Neural cell (in vitro differentiated cells): ENCODE results near the gene SEC61B.

Experiments
- EP300 ChIP-seq: fragments of 450-650 bp; conservative IDR thresholded peaks from 2 replicates; pipeline ENCODE4 v1.6.1; 2014; ENCODE audit warnings: antibody characterized with exemption, mild to moderate bottlenecking, moderate library complexity; ENCODE audit not compliant: poor library complexity, severe bottlenecking
- TF ChIP-seq, protein P1 (sequence below): fragments of 450-650 bp; IDR thresholded peaks from 2 replicates; pipeline ENCODE4 v1.5.1; 2014; ENCODE audit warnings: antibody characterized with exemption, mild to moderate bottlenecking, moderate library complexity; ENCODE audit not compliant: poor library complexity, severe bottlenecking

DNA sequence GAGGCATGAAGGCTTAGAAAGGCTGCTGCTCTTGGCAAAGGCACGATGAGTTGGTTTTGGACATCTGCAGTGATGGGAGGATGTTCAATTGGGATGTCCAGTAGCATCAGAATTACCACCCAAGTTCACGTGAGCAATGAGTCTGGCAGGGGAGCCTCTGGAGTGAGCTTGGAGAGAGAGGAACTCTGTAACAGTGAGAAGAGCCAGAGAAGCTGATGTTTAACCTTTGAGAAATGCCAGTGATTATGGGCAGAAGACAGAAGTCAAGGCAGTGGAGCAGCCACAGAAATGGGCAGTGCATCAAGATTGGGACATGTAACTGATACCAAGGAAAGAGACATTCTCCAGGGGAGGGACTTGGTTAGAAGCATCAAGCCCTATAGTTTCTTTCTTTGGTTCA lies 39.8 kb downstream of the SEC61B start:
- TF ChIP-seq, protein P1, sequence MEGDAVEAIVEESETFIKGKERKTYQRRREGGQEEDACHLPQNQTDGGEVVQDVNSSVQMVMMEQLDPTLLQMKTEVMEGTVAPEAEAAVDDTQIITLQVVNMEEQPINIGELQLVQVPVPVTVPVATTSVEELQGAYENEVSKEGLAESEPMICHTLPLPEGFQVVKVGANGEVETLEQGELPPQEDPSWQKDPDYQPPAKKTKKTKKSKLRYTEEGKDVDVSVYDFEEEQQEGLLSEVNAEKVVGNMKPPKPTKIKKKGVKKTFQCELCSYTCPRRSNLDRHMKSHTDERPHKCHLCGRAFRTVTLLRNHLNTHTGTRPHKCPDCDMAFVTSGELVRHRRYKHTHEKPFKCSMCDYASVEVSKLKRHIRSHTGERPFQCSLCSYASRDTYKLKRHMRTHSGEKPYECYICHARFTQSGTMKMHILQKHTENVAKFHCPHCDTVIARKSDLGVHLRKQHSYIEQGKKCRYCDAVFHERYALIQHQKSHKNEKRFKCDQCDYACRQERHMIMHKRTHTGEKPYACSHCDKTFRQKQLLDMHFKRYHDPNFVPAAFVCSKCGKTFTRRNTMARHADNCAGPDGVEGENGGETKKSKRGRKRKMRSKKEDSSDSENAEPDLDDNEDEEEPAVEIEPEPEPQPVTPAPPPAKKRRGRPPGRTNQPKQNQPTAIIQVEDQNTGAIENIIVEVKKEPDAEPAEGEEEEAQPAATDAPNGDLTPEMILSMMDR: no peak
- no peak for TF ChIP-seq EP300
